ENCODE data around the gene TSKS.

DNA sequence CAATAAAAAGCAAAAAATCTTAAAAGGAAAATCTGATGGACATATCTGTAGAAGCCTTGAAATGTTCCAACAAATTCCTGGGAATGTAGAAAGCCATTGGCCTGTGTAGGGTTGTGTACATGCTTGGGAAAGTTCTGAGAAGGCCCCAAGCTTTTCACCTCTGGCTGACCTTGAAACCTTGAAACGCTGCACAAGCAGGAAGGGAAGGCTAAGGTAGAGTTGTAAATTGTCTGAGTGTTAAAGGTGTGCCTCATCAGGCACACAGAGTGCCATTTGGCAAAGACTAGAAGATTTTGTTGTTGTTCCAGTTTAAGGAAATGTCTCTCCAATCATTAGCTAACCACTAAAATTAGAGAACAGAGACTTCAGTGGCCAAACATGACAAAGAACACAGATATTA lies 10.4 kb downstream of the TSKS start:
- TF ChIP-seq EZH2 (IDR thresholded peaks at IDR 0.05) (no peak), EZH2phosphoT487 (IDR thresholded peaks at IDR 0.05) (no peak)
- TF ChIP-seq, protein P1, sequence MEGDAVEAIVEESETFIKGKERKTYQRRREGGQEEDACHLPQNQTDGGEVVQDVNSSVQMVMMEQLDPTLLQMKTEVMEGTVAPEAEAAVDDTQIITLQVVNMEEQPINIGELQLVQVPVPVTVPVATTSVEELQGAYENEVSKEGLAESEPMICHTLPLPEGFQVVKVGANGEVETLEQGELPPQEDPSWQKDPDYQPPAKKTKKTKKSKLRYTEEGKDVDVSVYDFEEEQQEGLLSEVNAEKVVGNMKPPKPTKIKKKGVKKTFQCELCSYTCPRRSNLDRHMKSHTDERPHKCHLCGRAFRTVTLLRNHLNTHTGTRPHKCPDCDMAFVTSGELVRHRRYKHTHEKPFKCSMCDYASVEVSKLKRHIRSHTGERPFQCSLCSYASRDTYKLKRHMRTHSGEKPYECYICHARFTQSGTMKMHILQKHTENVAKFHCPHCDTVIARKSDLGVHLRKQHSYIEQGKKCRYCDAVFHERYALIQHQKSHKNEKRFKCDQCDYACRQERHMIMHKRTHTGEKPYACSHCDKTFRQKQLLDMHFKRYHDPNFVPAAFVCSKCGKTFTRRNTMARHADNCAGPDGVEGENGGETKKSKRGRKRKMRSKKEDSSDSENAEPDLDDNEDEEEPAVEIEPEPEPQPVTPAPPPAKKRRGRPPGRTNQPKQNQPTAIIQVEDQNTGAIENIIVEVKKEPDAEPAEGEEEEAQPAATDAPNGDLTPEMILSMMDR (IDR thresholded peaks at IDR 0.05): no peak
